ENCODE results near the gene AP3B1.

AP3B1 gene

GRCh38 chr5:77960863-77961396, 333.6 kb downstream of the AP3B1 start:
- no peak overlapping the region for H3K9ac ChIP-seq (ENCODE audit: low read length)
- H3K4me3 ChIP-seq (ENCODE audit: low read length), result no peak overlapping the region
- no peaks in the 10 kb centered on the region for H3K9me3 ChIP-seq (ENCODE audit: control insufficient read depth, low read length)
- no peak for DNase-seq (ENCODE audit: low read depth)
- H3K4me1 ChIP-seq (ENCODE audit: control insufficient read depth, insufficient read depth, low read length), result no peaks in the 10 kb centered on the region
- peaks cover 28% of the 10 kb centered on the region for H3K27me3 ChIP-seq (replicated peaks; ENCODE audit: control insufficient read depth, insufficient read depth, low read length)
- no peaks in the 10 kb centered on the region for H3K36me3 ChIP-seq (ENCODE audit: control insufficient read depth, insufficient read depth, low read length, severe bottlenecking)

GRCh38 chr5:77960305-77960704, 334.2 kb downstream of the AP3B1 start:
- H3K4me3 ChIP-seq (ENCODE audit: low read length), result no peak overlapping the region
- DNase-seq (ENCODE audit: low read depth), result no peak
- H3K36me3 ChIP-seq (ENCODE audit: control insufficient read depth, insufficient read depth, low read length, severe bottlenecking), result no peaks in the 10 kb centered on the region
- H3K9me3 ChIP-seq (ENCODE audit: control insufficient read depth, low read length), result peaks cover 3% of the 10 kb centered on the region
- H3K4me1 ChIP-seq (ENCODE audit: control insufficient read depth, insufficient read depth, low read length), result no peaks in the 10 kb centered on the region
- peaks cover 28% of the 10 kb centered on the region for H3K27me3 ChIP-seq (replicated peaks; ENCODE audit: control insufficient read depth, insufficient read depth, low read length)
- H3K9ac ChIP-seq (ENCODE audit: low read length), result no peak overlapping the region

DNA sequence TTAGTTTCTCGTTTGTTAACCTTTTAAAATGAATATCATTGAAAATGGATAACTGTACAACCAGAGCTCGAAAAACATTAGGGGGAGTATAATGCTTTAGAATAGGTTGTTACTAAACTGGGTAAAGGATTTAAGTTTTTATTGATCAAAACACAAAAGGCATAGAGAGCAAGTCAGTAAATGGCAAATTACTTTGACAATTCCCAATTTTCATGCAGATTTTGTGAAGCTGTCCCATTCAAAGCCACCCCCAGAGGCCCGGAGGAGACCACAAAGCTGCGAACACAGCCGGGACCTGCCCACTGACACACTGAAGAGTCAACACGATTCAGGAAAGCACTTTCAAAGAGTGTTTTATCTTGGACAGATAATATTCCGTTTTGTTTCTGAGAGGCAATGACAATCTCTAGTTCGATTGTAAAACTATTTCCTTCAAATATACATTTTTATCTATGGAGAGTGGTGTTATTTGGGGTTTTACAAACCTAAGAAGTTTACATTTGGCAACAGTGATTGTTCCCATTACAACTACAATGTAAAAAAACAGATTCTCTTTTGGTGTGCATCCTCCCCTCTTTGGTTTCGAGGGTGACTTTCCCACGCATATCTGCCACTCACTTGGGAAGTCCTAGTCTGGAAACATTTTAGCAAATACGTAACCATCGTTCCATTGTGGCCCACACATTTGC, 335.7 kb downstream of the AP3B1 start:
- no peaks in the 10 kb centered on the region for H3K4me1 ChIP-seq (ENCODE audit: control insufficient read depth, insufficient read depth, low read length)
- H3K27me3 ChIP-seq (replicated peaks; ENCODE audit: control insufficient read depth, insufficient read depth, low read length), result peaks cover 28% of the 10 kb centered on the region
- H3K36me3 ChIP-seq (ENCODE audit: control insufficient read depth, insufficient read depth, low read length, severe bottlenecking), result no peaks in the 10 kb centered on the region
- H3K9me3 ChIP-seq (ENCODE audit: control insufficient read depth, low read length), result peaks cover 3% of the 10 kb centered on the region
- no peak overlapping the region for H3K4me3 ChIP-seq (ENCODE audit: low read length)
- no peak for DNase-seq (ENCODE audit: low read depth)
- H3K9ac ChIP-seq (ENCODE audit: low read length), result no peak overlapping the region

- Histone ChIP-seq H3K9me3 (ENCODE audit: control insufficient read depth, low read length) (peaks cover 3% of the 10 kb centered on the region), H3K9ac (ENCODE audit: low read length) (no peak overlapping the region), H3K27me3 (replicated peaks; ENCODE audit: control insufficient read depth, insufficient read depth, low read length) (peaks cover 28% of the 10 kb centered on the region), H3K4me1 (ENCODE audit: control insufficient read depth, insufficient read depth, low read length) (no peaks in the 10 kb centered on the region), H3K4me3 (ENCODE audit: low read length) (peak overlapping the region; percentile 17), H3K36me3 (ENCODE audit: control insufficient read depth, insufficient read depth, low read length, severe bottlenecking) (no peaks in the 10 kb centered on the region)
- DNase-seq (ENCODE audit: low read depth), result no peak
Observed at GRCh38 chr5:77957931-77958521, 336.5 kb downstream of the AP3B1 start.

DNA sequence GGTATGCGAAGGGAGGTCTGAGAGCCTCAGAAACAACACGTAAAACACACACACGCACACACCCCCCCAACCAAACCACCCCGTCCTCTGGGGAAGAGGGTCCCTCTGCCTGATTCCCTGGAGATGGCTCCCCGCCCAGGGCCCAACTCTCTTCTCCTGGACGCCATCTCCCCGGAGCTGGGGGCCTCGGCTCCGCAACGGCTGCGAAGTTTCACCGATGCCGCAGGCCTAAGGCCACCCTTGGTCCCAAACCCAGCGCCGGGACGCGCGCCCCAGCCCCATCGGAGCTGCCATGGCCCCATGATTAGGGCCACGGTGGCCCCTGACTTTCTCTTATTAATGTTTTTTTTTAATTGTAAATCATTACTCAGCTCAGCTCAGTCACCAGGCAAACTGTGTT, 337.0 kb downstream of the AP3B1 start:
- Histone ChIP-seq H3K27me3 (replicated peaks; ENCODE audit: control insufficient read depth, insufficient read depth, low read length) (peaks cover 25% of the 10 kb centered on the region), H3K9ac (ENCODE audit: low read length) (no peak overlapping the region), H3K4me1 (ENCODE audit: control insufficient read depth, insufficient read depth, low read length) (no peaks in the 10 kb centered on the region), H3K9me3 (ENCODE audit: control insufficient read depth, low read length) (peaks cover 3% of the 10 kb centered on the region), H3K36me3 (ENCODE audit: control insufficient read depth, insufficient read depth, low read length, severe bottlenecking) (no peaks in the 10 kb centered on the region), H3K4me3 (ENCODE audit: low read length) (no peak overlapping the region)
- no peak for DNase-seq (ENCODE audit: low read depth)

- Histone ChIP-seq H3K36me3 (ENCODE audit: control insufficient read depth, insufficient read depth, low read length, severe bottlenecking) (no peaks in the 10 kb centered on the region), H3K27me3 (replicated peaks; ENCODE audit: control insufficient read depth, insufficient read depth, low read length) (peaks cover 23% of the 10 kb centered on the region), H3K4me1 (ENCODE audit: control insufficient read depth, insufficient read depth, low read length) (no peaks in the 10 kb centered on the region), H3K9ac (ENCODE audit: low read length) (no peak overlapping the region), H3K9me3 (ENCODE audit: control insufficient read depth, low read length) (peaks cover 3% of the 10 kb centered on the region), H3K4me3 (ENCODE audit: low read length) (no peak overlapping the region)
- no peak for DNase-seq (ENCODE audit: low read depth)
Observed at GRCh38 chr5:77957081-77957480, 337.4 kb downstream of the AP3B1 start.

DNA sequence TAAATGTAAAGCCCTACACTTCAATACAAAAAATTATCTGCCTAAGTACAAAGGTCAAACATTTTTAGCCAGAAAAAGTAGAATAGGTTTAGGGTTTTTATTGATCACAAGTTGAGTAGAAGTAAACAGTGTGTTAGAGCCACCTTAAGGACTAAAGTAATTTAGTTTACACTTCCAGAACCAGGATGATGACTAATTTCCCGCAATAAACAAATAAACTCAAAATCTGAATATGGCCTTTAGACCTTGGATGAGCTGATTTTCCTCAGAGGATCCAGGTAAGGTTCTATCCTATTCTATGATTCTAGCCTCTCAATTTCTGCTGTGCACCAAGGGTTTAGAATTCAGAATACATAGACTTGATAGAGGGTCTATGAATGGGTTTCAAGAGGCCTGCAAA, 338.9 kb downstream of the AP3B1 start:
- Histone ChIP-seq H3K27me3 (replicated peaks; ENCODE audit: control insufficient read depth, insufficient read depth, low read length) (peaks cover 23% of the 10 kb centered on the region), H3K36me3 (ENCODE audit: control insufficient read depth, insufficient read depth, low read length, severe bottlenecking) (no peaks in the 10 kb centered on the region), H3K4me1 (ENCODE audit: control insufficient read depth, insufficient read depth, low read length) (no peaks in the 10 kb centered on the region), H3K4me3 (ENCODE audit: low read length) (no peak overlapping the region), H3K9me3 (ENCODE audit: control insufficient read depth, low read length) (peaks cover 3% of the 10 kb centered on the region), H3K9ac (ENCODE audit: low read length) (no peak overlapping the region)
- DNase-seq (ENCODE audit: low read depth), result no peak

DNA sequence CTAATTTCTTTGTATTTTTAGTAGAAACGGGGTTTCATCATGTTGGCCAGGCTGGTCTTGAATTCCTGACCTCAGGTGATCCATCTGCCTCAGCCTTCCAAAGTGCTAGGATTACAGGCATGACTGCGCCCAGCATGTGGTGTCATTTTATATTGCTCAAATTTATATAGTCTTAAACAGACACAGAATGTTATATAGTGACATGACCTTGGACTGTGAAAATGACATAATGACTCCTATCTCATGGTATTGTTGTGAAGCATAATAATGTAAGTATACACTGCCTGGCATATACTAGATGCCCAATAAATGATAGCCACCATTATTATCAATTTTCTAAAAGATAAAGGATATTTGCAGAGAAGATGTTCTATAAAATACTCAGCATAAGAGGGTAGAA, 341.1 kb downstream of the AP3B1 start:
- no peak for DNase-seq (ENCODE audit: low read depth)
- H3K9ac ChIP-seq (ENCODE audit: low read length), result no peak overlapping the region
- H3K4me3 ChIP-seq (ENCODE audit: low read length), result no peak overlapping the region
- H3K27me3 ChIP-seq (replicated peaks; ENCODE audit: control insufficient read depth, insufficient read depth, low read length), result peaks cover 12% of the 10 kb centered on the region
- H3K4me1 ChIP-seq (ENCODE audit: control insufficient read depth, insufficient read depth, low read length), result no peaks in the 10 kb centered on the region
- no peaks in the 10 kb centered on the region for H3K36me3 ChIP-seq (ENCODE audit: control insufficient read depth, insufficient read depth, low read length, severe bottlenecking)
- peaks cover 3% of the 10 kb centered on the region for H3K9me3 ChIP-seq (ENCODE audit: control insufficient read depth, low read length)

DNA sequence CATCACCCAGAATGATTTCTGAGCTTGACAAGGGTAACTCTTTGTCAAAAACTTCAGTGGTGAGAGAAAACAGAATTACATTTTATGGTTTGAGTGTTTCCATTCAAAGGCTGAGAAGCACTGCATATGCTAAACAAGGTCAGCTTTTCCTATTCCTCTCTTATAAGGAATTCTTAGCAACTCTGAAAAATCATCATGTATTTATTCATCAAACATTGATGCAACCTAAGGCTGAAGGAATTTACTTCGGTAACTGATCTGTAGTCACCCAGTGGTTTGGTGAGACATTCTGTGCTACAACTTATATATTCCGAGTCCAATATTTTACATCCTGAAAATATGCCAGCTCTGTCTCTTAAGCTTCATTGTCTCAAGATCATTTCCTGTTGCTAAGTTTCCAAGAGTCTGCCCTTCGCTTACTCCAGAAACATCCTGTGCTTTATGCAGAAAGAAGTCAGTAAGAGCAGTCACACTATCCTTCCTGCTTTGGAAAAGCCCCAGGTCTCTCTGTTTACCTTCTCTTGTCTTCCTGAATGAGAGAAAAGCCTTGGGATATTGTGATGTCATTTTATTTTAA, 341.8 kb downstream of the AP3B1 start:
- Histone ChIP-seq H3K4me3 (ENCODE audit: low read length) (no peak overlapping the region), H3K9me3 (ENCODE audit: control insufficient read depth, low read length) (peaks cover 3% of the 10 kb centered on the region), H3K4me1 (ENCODE audit: control insufficient read depth, insufficient read depth, low read length) (no peaks in the 10 kb centered on the region), H3K27me3 (replicated peaks; ENCODE audit: control insufficient read depth, insufficient read depth, low read length) (peaks cover 5% of the 10 kb centered on the region), H3K36me3 (ENCODE audit: control insufficient read depth, insufficient read depth, low read length, severe bottlenecking) (no peaks in the 10 kb centered on the region), H3K9ac (ENCODE audit: low read length) (no peak overlapping the region)
- DNase-seq (ENCODE audit: low read depth), result no peak

Measured in adipocyte (in vitro differentiated cells).